Stimulated activated CD4-positive, alpha-beta T cell treated with anti-CD3 and anti-CD28 coated beads, Interleukin-15, amount 100 ng/mL, for 1 hour (primary cell): ENCODE measurements around the gene SKIL.

Experiments
- DNase-seq, 2 donors: peaks; one replicate each; pipeline ENCODE4 v3.0.0-alpha.2; 2020; ENCODE audit warnings: low read depth in 1 of 2, low spot score in 1 of 2

Gene SKIL

DNA sequence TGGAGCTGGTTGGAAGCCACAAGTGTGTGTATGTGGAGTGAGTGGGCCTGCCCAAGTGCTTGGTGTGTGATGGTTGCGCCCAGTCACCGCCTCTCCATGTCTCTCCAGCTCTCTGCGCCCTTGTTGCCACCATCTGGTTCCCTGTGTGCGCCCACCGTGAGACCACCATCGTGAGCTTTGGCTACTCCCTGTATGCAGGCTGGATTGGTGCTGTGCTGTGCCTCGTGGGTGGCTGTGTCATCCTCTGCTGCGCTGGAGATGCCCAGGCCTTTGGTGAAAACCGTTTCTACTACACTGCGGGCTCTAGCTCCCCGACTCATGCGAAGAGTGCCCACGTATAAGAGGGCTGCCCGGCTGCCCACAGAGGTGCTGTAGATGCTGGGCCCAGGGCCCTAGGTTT is 74.9 kb downstream of the SKIL start:
- no peak for DNase-seq

DNA sequence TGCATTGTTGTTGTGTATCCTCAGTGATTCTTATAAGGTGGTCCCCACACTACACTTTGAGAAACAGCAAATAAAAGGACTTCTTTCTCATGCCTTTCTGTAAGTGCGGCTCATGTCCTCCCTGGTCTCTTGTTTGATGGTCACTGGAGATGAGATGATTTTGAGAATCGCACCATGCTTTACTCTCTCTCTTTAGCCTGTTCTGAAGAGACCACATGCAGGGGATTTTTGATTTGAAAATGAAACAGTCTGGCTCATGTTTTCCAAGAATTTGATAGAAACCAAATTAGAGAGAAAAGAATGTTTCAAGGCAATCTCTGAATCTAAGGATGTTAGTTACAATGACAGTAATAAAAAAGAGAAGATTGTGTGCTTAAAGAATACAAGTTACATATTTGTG is 79.2 kb downstream of the SKIL start:
- DNase-seq, result no peak

DNA sequence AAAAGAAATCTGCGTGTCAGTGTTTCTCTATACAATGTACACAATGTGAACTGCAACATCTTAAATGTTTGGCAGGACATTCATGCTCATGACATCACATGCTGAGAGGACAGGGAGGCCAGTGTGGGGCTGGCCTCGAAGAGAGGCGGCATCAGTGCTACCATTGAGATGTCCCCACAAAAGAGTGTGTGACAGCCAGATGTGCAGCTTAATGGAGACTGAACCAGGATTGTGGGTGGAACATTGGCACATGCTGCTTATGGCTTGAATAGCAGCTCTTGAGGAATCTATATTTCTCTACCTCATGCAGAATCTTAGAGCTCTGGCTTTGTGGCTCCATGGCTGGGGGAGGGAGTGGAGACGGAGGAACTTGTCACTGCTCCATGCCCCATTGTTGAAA is 79.7 kb downstream of the SKIL start:
- DNase-seq, result no peak

DNA sequence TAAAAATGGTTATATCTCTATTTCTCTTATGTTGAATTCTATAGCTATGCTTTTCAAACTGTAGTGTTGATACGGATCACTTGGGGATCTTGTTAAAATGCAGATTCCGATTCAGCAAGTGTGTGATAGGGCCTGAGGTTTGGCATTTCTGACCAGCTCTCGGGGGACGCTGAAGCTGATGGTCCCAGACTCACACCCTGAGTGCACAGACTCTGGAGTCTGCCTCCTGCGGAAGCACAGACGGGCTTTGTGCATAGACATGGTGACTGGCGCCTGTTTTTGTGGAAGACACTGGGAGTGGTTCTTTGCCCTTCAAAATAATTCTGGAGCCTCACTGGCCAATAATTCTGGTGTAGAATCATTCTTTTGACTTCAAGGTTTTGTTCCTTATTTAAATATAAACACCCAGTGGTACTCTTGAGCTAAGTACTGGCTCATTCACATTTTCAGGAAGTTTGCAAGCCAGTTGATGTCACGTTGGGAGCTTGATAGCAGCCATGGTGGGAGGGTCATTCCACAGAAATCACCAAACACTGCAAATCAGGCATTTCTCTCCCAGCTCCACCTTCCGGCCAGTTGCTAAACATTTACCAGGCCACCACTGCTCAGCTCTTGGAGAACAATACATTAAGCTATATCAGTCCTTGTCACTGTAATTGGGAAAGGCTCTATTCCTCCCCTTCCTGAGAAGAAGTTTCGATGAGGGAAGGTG is 80.3 kb downstream of the SKIL start:
- DNase-seq, result no peak

DNA sequence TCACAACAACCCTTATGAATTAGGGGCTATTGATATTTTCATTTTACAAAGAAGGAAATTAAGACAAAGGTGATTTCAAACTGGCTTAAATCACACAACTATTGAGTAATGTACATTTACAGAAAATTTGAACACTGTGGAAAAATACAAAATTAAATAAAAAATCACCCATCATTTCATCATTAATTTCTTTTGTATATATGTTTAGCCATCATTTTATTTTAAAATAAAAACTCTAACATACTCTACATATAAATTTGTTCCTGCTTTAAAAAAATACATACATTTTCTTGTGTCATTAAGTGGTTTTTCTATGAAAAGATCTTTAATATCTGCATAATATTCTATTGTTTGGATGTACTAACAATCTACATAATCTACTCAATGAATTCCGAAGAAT is 81.3 kb downstream of the SKIL start:
- DNase-seq, result no peak

DNA sequence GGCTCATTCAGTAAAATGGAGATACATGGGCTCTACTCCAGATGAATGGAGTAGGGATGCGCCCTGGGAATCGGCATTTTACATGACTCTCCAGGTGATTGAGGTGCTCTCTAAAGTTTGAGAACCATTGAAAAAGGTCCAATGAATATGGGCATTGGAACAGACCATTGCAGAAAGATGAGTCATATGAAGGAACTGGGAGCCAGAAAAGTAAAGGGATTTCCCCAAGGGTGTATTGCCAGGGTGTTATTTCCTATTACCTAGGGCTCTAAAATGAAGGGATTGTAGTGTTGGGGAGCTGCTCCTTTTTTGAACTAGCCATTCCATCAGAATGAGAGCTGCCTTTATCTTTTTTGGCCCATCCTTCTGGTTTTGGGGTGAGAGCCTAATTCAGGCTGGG is 82.8 kb downstream of the SKIL start:
- DNase-seq, result no peak

DNA sequence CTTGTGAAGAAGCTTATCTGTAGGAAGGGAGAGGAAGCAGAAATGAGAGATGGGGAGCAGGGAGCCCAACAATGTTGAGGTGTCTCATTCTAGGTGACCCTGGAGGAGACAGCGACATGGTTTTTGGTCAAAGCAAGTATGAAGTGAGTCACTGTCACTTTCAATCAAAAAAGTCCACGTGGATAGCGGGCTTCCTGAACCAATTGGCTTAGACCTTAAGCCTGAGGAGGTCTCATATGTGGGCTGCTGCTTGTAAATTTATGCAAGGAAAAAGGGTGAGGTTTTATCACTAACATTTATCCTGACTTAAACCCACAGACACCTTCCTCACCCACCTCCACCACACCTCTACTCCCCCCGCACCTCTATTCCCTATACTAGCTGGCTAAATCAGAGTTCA is 83.9 kb downstream of the SKIL start:
- no peak for DNase-seq

DNA sequence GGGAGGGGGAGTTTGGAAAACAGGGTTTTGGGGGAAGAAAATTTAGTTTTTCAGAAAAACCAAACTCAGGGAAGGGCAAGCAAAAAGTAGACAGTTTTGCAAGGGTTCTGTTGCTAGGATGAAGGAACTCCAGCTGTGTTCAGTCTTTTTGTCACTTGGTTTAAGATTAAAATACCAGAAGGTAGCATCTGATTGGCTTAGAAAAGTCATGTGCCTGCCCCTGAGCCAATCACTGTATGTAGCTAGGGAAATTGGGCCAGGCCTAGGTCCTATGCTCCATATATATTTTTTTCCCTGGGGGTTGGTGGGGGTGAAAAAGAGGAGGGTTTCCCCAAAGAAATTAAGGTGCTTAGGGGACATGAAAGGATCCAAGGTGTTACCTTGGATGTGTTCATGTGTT is 85.4 kb downstream of the SKIL start:
- DNase-seq, result no peak

DNA sequence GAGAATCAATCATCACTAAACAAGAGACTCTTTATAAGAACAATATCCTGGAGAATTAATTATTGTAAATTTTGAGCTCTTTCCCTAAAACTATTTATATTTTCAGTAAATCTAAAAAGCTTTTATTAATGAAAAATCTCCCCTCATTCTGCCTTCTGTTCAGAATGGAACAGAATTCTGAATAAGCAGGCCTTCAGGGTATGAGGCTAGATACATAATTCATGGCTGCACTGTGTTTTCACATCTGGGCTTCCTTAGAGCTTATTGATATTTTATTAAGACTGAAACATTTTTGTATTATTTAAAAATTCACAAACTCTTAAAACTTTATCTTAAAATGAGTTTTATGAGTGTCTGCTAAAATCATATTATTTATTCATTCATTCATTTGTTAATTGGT is 85.9 kb downstream of the SKIL start:
- DNase-seq, result no peak
